GM18526 (cell line): ENCODE measurements around the gene KLF4.

Experiments used
- POLR2A ChIP-seq: IDR thresholded peaks from 3 replicates; pipeline ENCODE4 v1.6.1; 2011; ENCODE audit not compliant: insufficient read length; ENCODE audit errors: extremely low read depth

KLF4 gene

GRCh38 chr9:107489687-107490605, at the start of gene KLF4:
Gene KLF4 (minus strand): TSS chr9:107489769. CDS start chr9:107489172, 597 bp downstream.
- no peak for TF ChIP-seq POLR2A

DNA sequence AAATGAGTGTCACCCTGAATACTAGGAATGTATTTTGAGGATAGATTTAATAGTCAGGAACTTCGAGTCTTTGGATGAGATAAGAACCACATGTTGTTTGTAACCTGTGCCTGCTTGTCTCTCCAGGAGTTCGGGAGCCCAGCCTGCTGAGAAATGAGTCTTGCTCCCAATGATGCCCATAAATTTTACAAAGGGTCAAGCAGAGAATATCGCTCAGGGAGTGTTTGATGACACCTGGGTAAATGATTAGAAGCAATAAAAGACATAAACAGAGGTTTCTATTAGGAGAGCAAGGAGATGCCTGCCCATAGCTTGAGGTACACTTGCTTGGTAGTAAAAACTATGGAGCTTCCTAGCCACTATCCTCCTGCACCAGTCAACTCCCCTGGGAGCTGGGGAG, 46.9 kb upstream of the KLF4 start:
- no peak for TF ChIP-seq POLR2A

GRCh38 chr9:107534510-107535078, 45.0 kb upstream of the KLF4 start:
- TF ChIP-seq POLR2A, result no peak

DNA sequence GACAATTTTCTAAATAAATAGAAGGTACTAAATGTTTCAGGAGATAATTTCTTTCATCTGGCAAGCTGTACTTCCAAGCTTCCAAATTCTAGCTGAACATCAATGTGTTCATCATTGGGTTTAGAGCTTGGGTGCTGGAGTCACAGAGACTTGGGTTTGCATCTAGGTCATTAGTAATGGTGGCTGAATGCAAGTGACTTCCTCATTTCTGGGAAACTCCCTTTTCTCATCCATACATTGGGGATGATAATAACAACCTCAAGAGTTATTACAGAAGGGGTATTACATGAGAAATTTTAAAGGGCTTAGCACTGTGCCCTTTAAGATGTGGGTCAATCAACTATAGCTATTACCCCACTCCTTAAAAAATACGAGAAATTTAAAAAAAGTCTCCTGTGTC, 41.1 kb upstream of the KLF4 start:
- no peak for TF ChIP-seq POLR2A

DNA sequence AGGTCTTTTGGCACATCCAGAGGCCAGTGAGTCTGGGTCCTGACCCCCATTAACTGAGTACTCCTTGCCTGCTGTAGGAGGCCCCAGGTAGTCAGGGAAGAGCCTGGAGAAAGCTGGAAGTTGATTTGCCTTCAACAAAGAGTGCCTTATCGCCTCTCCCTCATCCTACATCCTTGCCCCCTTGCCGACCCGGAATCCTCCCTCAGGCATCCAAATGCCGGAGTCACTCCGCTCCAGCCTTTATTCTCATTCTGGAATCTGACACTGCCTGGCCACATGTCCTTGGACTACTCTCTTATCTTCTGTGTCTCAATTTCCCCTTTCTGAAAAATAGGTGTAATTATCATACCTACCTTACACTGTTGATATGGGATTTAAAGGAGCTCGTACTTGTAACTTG, 39.1 kb upstream of the KLF4 start:
- no peak for TF ChIP-seq POLR2A

DNA sequence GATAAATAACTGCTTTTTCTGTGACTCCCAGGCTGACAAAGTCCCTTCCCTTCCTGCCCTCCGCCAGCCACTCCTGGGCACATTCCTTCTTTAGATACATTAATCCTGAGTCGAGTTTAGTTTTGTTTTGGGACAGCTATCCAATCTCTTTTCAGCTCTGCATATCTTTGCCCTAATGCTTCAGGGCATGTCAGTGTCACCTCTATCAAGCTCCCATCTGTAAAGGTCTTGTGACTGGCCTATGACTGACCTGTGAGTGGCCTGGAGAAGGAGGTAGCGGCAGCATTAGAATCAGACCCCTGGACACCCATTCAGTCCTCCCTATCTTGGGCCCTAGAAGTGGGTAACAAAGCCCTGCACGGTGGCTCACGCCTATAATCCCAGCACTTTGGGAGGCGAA, 34.0 kb upstream of the KLF4 start:
- TF ChIP-seq POLR2A, result no peak

- no peak for TF ChIP-seq POLR2A
Measured at GRCh38 chr9:107520186-107520585, 30.6 kb upstream of the KLF4 start.

- no peak for TF ChIP-seq POLR2A
Measured at GRCh38 chr9:107518037-107518807, 28.7 kb upstream of the KLF4 start.

- TF ChIP-seq POLR2A, result no peak
Measured at GRCh38 chr9:107513464-107514100, 24.0 kb upstream of the KLF4 start.

DNA sequence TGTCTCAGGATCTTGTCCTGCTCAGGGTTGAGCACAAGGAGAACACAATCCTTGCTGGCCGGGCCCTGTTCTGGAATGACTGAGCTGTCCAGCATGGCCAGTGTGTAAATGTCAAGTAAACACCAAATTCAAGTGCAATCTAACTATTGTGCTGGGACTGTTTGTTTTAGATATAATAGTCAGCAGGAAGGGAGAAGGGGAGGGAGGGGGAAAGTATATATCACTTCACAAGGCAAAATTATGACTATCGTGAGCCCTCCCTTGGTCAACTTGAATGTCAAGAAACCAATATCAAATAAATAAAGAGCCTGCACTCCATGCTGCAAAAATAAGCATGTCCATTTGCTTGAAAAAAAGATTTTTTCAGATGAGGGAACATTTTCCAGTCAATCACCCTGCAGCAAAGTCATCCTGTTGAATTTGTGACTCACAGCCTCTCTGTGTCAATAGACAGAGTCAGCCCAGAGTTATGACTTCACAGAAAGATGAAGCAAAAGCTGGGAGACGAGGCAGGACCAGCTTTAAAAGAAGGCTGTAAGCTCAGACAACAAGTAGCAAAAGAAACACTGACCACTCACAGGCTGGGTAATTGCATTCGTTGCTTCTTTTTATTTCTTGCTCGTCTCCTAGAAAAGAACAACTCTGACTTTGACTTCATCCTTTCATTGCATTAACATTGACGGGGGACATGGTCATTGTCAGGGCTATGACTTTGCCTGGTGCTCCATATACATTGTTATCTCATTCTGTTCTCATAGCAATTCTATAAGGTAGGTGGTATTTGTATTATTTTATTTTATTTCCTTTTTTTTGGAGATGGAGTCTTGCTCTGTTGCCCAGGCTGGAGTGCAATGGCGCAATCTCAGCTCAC, 15.3 kb upstream of the KLF4 start:
- no peak for TF ChIP-seq POLR2A

DNA sequence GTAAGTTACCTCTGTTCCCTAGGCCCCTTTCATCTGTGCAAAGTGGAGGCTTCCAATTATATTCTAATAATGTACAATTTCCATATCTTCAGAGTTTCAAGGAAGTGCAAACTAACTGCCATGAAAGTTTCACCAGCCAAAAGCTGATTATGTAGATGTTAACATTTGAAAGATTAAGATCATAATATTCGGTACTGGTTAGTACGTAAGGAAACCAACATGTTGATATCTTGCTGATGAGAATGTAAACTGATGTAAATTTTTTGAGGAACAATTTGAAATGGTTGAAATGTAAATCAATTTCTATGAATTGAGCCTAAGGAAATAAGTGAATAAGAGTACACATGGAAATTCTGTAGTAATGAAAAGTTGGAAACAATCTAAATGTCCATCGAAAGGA, 12.9 kb upstream of the KLF4 start:
- TF ChIP-seq POLR2A, result no peak

DNA sequence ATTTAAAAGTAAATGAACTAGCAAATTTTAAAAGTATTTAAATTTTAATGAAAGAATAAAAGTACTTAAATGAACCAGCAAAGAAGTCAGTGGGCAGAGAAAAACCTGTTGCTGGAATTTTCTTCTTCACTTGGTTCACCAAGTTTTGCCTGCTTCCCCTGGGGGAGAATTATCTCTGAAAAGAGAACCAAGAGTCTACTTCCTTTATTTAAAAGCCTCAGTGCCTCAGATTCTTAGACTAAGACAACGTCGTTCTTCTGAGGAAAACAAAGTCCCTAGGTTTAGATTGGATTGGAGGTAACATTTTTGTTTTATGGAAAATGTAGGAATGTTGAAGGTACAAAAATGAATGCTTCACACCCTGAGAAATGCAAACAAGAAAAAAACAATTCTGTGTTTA, 7.4 kb upstream of the KLF4 start:
- no peak for TF ChIP-seq POLR2A

DNA sequence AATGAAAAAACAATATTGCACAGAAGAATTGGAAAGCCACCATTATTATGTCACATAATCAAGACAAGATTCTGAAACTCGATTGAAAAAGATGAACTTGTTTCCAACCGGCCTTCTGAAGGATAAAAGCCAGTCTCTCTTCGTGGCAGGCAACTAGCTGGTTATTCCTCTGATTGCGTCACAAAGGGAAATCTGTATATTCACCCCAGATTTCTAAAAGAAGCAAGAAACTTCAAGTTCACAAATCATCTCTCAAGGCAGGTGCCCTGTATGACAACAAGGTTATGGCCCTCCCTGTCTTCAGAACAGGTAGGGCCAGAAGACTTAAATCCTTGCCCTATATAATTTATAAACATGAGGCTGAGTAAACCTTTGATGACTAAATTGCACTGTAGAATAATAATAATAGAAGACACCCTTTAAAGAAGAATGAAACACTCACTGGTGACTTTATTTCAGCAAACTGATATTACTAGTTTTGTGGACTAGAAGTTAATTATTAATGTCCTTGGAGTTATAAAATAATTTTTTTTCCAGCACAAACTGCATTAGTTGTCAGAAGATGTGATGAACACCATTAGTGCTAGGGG, 2.9 kb upstream of the KLF4 start:
- TF ChIP-seq POLR2A, result no peak
